NCI-H82 treated with DMSO at 0.1 percent for 48 hours (cell line): ENCODE results near the gene ADH4.
"Not testable (repeated sequence)": the region's sequence is repeated elsewhere in the genome, so short reads cannot be mapped to it uniquely, and the experiment has no call there.

Experiments
- DNase-seq: peaks from one replicate; lab custom pipeline; 2025; ENCODE audit not compliant: unreplicated experiment; lab: John Stamatoyannopoulos, UW

Gene ADH4

DNA sequence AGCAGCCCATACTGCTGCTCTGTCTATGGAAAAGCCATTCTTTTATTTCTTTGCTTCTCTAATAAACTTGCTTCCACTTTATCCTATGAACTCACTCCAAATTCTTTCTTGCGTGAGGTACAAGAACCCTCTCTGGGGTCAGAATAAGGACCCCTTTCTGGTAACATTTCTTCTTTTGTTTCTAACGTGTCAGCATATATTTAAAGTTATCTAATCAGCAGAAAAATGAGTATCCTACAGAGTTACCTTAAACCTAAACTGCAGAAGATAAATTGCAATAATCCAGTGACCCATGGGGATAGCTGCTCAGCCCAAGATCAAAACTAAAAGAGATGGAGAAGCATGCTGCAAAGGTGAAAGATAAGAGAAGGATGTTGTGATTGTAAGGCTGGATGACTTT, 59.5 kb downstream of the ADH4 start:
- no peak for DNase-seq

DNA sequence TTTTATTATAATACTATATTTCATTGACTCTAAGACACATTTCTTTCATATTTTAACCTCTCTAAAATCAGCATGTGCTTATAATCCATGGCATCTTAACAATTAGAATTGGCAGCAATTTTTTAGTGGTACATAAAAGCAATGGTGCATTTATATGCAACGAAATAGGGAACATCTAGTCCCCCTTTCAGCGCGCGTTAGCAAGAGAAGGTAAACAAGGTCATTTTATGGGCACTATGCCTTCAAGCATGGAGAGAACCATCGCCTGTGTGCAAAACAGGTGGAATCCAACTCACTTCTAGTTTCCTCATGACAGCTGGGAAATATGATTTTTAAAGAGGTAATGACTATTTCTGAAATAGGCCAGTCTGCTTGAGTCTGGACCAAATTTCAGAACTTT, 61.9 kb downstream of the ADH4 start:
- DNase-seq: no peak

DNA sequence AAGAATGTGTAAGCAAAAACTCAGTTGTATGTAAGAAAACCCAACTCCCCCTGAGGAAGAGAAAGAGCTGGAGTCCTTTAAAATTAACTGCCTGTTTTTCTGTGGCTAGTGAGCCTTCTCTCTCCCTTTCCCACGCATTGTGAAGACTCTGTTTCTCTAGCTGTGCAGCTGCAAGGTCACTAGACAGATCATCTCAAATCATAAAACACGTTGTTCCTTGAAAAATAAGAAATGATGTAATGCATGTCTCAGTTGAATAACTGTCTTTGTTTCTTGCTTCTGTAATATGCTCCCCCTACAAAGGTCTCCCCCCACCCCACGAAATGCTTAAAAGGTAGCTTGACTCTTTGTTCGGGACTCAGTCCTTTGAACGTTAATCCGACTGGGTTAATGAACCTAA, 63.2 kb downstream of the ADH4 start:
- DNase-seq: not testable (repeated sequence)

- no peak for DNase-seq
Observed at GRCh38 chr4:99079625-99080295, 64.3 kb downstream of the ADH4 start.

DNA sequence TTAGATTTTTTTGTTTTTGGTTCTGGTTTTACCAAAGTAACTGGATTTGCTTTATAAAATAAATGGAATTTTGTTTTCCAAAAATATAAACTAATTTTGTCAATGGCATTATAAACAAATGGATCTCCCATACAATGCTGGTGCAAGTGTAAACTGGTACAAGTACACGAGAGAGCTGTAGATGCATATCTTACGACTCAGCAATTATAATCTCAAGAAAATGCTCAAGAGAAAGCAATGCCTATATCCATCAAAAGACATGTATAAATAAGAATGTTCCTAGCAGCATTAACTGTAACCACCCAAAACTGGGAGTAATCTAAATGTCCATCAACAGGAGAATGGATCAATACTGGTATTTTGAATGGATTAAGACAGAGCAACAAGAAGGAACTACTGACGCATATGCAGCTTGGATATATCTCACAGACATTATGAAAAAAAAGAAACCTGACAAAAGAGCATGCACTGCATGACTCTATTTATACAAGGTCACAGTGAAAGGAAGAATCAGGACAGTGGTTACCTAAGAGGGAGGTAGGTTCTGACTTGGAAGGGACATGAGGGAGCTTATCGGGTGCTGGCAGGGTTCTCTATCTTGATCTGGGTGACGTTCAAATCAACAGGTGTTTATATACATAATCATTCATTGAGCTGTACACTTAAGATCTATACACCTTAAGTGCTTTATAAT, 65.0 kb downstream of the ADH4 start:
- DNase-seq: no peak

DNA sequence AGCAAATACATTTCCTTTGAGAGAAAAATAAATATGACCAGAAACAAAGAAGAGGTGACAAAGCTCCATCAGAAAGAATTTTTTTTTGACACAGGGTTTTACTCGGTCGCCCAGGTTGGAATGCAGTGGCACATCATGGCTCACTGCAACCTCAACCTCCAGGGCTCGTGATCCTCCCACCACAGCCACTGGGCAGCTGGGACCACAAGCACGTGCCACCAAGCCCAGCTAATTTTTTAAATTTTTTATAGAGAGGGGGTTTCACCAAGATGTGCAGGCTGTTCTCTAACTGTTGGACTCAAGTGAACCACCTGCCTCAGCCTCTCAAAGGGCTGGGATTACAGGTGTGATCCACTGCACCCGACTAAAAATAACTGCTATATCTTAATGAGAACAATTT, 65.8 kb downstream of the ADH4 start:
- DNase-seq: no peak

- DNase-seq: peak; percentile 14
Observed at GRCh38 chr4:99077177-99077576, 66.9 kb downstream of the ADH4 start.

DNA sequence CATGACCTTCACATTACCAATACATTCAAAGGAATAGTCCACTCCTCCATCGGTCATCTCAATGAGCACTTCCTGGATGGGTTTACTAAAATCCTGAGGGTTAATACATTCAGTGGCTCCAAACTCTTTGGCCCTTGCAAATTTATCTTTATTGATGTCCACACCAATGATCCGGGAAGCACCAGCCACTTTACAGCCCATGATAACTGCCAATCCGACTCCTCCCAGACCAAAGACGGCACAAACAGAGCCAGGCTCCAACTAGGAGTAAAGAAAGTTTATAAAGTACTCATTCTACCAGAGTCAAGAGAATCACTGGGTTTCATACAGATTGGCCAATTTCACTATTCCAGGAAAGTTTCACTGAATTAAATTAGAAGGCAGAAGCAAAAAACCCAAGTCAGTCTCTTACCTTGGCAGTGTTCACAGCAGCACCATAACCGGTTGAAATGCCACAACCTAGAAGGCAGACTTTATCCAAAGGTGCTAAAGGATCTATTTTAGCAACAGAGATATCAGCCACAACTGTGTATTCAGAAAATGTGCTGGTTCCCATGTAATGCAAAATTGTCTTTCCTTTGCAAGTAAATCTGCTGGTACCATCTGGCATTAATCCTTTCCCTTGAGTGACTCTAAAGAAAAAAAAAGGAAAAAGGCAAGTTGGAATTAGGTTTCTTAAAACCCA, 67.7 kb downstream of the ADH4 start:
- no peak for DNase-seq

GRCh38 chr4:99074816-99075215, 69.3 kb downstream of the ADH4 start:
- DNase-seq: no peak
